Measurements from ENCODE around the gene USP47. TPM values are rescaled to one million over a fixed set of nuclear protein-coding genes. Genes with fewer than 3 reads are reported as not detected.

Gene USP47
- total and polyA plus RNA-seq, 8 donors, result 16.2 to 32.3 (median 21.3) TPM

- TF ChIP-seq CTCF (IDR thresholded peaks at IDR 0.05), result no peak
- Histone ChIP-seq H3K4me1 (peaks cover 0 to 5% (median 4%) of the 10 kb centered on the region in 3 donors), H3K36me3 (no peaks in the 10 kb centered on the region), H3K9me3 (no peaks in the 10 kb centered on the region), H3K27ac (no peak overlapping the region), H3K4me3 (no peak overlapping the region), H3K27me3 (no peaks in the 10 kb centered on the region)
- WGBS, 2 donors, result 88 to 93% methylated on average over 4 of the region's 4 CpGs
- FAIRE-seq (no peak), DNase-seq (no peak), ATAC-seq (no peak)
- intact Hi-C loops (cut with DNase I), result no loop called here
These were observed 32.7 kb upstream of the USP47 start for GRCh38 chr11:11808992-11809615.

- no peak for ATAC-seq
- no peak for FAIRE-seq
- H3K36me3 ChIP-seq, result no peaks in the 10 kb centered on the region
- H3K27ac ChIP-seq, result no peak overlapping the region
- no peak for TF ChIP-seq CTCF (IDR thresholded peaks at IDR 0.05)
- no peak overlapping the region for H3K4me3 ChIP-seq
- peaks cover 0 to 5% (median 4%) of the 10 kb centered on the region in 3 donors for H3K4me1 ChIP-seq
- H3K27me3 ChIP-seq, result no peaks in the 10 kb centered on the region
- WGBS, 2 donors, result 84 to 89% methylated on average over 35 of the region's 35 CpGs
- peak in 2 of 6 donors; percentile 37 to 65 for DNase-seq
- intact Hi-C loops (cut with DNase I), result no loop called here
- H3K9me3 ChIP-seq, result no peaks in the 10 kb centered on the region
These were observed 30.7 kb upstream of the USP47 start for GRCh38 chr11:11810764-11811726.

GRCh38 chr11:11813288-11813962 lies 28.3 kb upstream of the USP47 start:
- no peak for TF ChIP-seq CTCF (IDR thresholded peaks at IDR 0.05)
- H3K4me3 ChIP-seq, result no peak overlapping the region
- peak; percentile 92 to 99 (median 97) for ATAC-seq
- intact Hi-C loops (cut with DNase I), result no loop called here
- peak overlapping the region in 3 of 4 donors; percentile 17 to 57 (median 50) for H3K27ac ChIP-seq
- H3K9me3 ChIP-seq, result no peaks in the 10 kb centered on the region
- no peak for FAIRE-seq
- WGBS, 2 donors, result 16 to 19% methylated on average over 3 of the region's 3 CpGs
- H3K27me3 ChIP-seq, result no peaks in the 10 kb centered on the region
- peak in 3 of 6 donors; percentile 26 to 66 (median 47) for DNase-seq
- H3K4me1 ChIP-seq, result peaks cover 0 to 5% (median 4%) of the 10 kb centered on the region in 3 donors
- no peaks in the 10 kb centered on the region for H3K36me3 ChIP-seq

GRCh38 chr11:11814614-11815452 lies 26.9 kb upstream of the USP47 start:
- H3K36me3 ChIP-seq, result no peaks in the 10 kb centered on the region
- intact Hi-C loops (cut with DNase I), result no loop called here
- ATAC-seq (no peak), DNase-seq (no peak), FAIRE-seq (no peak)
- H3K4me3 ChIP-seq, result no peak overlapping the region
- no peaks in the 10 kb centered on the region for H3K9me3 ChIP-seq
- H3K4me1 ChIP-seq, result peaks cover 0 to 5% (median 4%) of the 10 kb centered on the region in 3 donors
- WGBS, 2 donors, result 88 to 94% methylated on average over 7 of the region's 7 CpGs
- no peak overlapping the region for H3K27ac ChIP-seq
- H3K27me3 ChIP-seq, result no peaks in the 10 kb centered on the region
- no peak for TF ChIP-seq CTCF (IDR thresholded peaks at IDR 0.05)
